ENCODE results near the gene SLC22A4.

GRCh38 chr5:132283423-132284043 is 10.7 kb upstream of the SLC22A4 start:
- TF ChIP-seq TAF1 (IDR thresholded peaks at IDR 0.05; ENCODE audit: low read depth) = no peak
- TF ChIP-seq, protein P1, sequence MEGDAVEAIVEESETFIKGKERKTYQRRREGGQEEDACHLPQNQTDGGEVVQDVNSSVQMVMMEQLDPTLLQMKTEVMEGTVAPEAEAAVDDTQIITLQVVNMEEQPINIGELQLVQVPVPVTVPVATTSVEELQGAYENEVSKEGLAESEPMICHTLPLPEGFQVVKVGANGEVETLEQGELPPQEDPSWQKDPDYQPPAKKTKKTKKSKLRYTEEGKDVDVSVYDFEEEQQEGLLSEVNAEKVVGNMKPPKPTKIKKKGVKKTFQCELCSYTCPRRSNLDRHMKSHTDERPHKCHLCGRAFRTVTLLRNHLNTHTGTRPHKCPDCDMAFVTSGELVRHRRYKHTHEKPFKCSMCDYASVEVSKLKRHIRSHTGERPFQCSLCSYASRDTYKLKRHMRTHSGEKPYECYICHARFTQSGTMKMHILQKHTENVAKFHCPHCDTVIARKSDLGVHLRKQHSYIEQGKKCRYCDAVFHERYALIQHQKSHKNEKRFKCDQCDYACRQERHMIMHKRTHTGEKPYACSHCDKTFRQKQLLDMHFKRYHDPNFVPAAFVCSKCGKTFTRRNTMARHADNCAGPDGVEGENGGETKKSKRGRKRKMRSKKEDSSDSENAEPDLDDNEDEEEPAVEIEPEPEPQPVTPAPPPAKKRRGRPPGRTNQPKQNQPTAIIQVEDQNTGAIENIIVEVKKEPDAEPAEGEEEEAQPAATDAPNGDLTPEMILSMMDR (IDR thresholded peaks at IDR 0.05; ENCODE audit: poor library complexity, severe bottlenecking) = peak; percentile 12
- TF ChIP-seq POLR2AphosphoS5 (IDR thresholded peaks at IDR 0.05) = no peak
- TF ChIP-seq EZH2 (IDR thresholded peaks at IDR 0.05; ENCODE audit: borderline replicate concordance, insufficient read depth, low read length, poor library complexity, severe bottlenecking) = no peak
- no peak for TF ChIP-seq REST (IDR thresholded peaks at IDR 0.05; ENCODE audit: borderline replicate concordance)
- no peak for TF ChIP-seq SMC3 (conservative IDR thresholded peaks at IDR 0.05; ENCODE audit: poor library complexity)
- no peak for TF ChIP-seq RAD21 (conservative IDR thresholded peaks at IDR 0.05)
- no peak for TF ChIP-seq MXI1 (conservative IDR thresholded peaks at IDR 0.05; ENCODE audit: poor library complexity, severe bottlenecking)
